HG03558 (cell line): ENCODE results near the gene NTNG2.

Experiments used
- ATAC-seq: cut with Tn5 transposase; IDR thresholded peaks from one replicate; pipeline ENCODE4 v1.9.1; 2021; ENCODE audit warnings: moderate number of reproducible peaks; ENCODE audit not compliant: unreplicated experiment; ENCODE audit errors: extremely low read depth

NTNG2 gene

GRCh38 chr9:132146039-132146438 is 15.8 kb upstream of the NTNG2 start:
- ATAC-seq = no peak

GRCh38 chr9:132146575-132146974 is 15.3 kb upstream of the NTNG2 start:
- no peak for ATAC-seq

GRCh38 chr9:132147331-132147730 is 14.5 kb upstream of the NTNG2 start:
- ATAC-seq = no peak

GRCh38 chr9:132147839-132148238 is 14.0 kb upstream of the NTNG2 start:
- ATAC-seq = no peak

- no peak for ATAC-seq
These were observed 11.6 kb upstream of the NTNG2 start for GRCh38 chr9:132150256-132150655.

GRCh38 chr9:132151118-132151517 is 10.7 kb upstream of the NTNG2 start:
- no peak for ATAC-seq

- no peak for ATAC-seq
These were observed 9.6 kb upstream of the NTNG2 start for GRCh38 chr9:132152231-132152630.

GRCh38 chr9:132154863-132155567 is 6.8 kb upstream of the NTNG2 start:
- ATAC-seq = no peak

GRCh38 chr9:132155568-132155895 is 6.3 kb upstream of the NTNG2 start:
- ATAC-seq = no peak

- ATAC-seq = no peak
These were observed 5.6 kb upstream of the NTNG2 start for GRCh38 chr9:132156262-132156661.

- ATAC-seq = no peak
These were observed 4.3 kb upstream of the NTNG2 start for GRCh38 chr9:132157347-132158116.

GRCh38 chr9:132160802-132161742 is 786 bp upstream of the NTNG2 start:
- ATAC-seq = no peak

GRCh38 chr9:132162764-132163456 is 1.1 kb downstream of the NTNG2 start:
- no peak for ATAC-seq

- no peak for ATAC-seq
These were observed 1.6 kb downstream of the NTNG2 start for GRCh38 chr9:132163457-132163875.

- ATAC-seq = no peak
These were observed 2.2 kb downstream of the NTNG2 start for GRCh38 chr9:132163876-132164603.

- ATAC-seq = no peak
These were observed 2.9 kb downstream of the NTNG2 start for GRCh38 chr9:132164604-132165362.

- ATAC-seq = no peak
These were observed 4.7 kb downstream of the NTNG2 start for GRCh38 chr9:132166599-132166998.

GRCh38 chr9:132167192-132167591 is 5.3 kb downstream of the NTNG2 start:
- no peak for ATAC-seq

GRCh38 chr9:132168347-132168746 is 6.5 kb downstream of the NTNG2 start:
- ATAC-seq = no peak
